Spleen (tissue), 11 donors: ENCODE measurements around the gene MTX3. TPM values are rescaled to one million over a fixed set of nuclear protein-coding genes. Genes with fewer than 3 reads are reported as not detected.

ENCODE experiments used
- polyA plus RNA-seq, 3 donors: library from polyadenylated mRNA; stranded (reverse); fragments of 200-250 nt; gene quantifications; one replicate each; pipeline ENCODE4 v1.2.1, GENCODE V29; 2013
- small RNA-seq, 4 donors: library from RNA; depleted of rRNA; stranded (forward); fragments of <200 nt; gene quantifications; one replicate each; pipeline ENCODE3, GENCODE V24; 2016
- total RNA-seq, 7 donors: library from RNA; depleted of rRNA in 3 of 7; stranded (reverse); fragments of >200 nt in 3 of 7; fragmentation: NEBNext Ultra II Directional in 4 of 7; extraction: Animal tissue kit (Norgen Biotek cat#: 25700) in 4 of 7; gene quantifications; one replicate each; pipeline versions ENCODE4 v1.1.0 to v1.2.1, GENCODE V29; 2016 to 2021
- donor health status: healthy with polysubstance abuse.
- donor health status: DM: no; HTN: no; CAD: no; lungs with moderate emphysema.
- donor health status: DM: no; HTN: no; CAD: no.
- donor health status: Bipolar disorder and iron deficiency.
- donor health status: healthy.
- donor health status: DM: no; HTN: no; CAD: no.
- donor health status: DM: yes; HTN: yes; CAD: no.

MTX3 gene
- total and polyA plus RNA-seq, 10 donors: 6.0 to 19.8 (median 15.8) TPM

Small RNA genes lying within 50 kb of the gene (small RNA-seq; reads per million reads assigned to genes)
- 0 reads per million in 4 donors for gene TRMT112P2

Other genes starting within 250 kb of the MTX3 start
- gene THBS4, start 44.1 kb upstream of the MTX3 start, total RNA-seq: under 1 TPM; 0.34 to 0.97 (median 0.57) TPM
- gene THBS4, start 44.1 kb upstream of the MTX3 start, polyA plus RNA-seq: 1 to 10 TPM in 1 of 3 donors, under 1 TPM in 2; 0.46 to 1.1 (median 0.79) TPM